Occipital lobe (tissue), 2 donors: ENCODE data around the gene ANKS1B. TPM values are rescaled to one million over a fixed set of nuclear protein-coding genes. Genes with fewer than 3 reads are reported as not detected.
"Not testable (repeated sequence)": the region's sequence is repeated elsewhere in the genome, so short reads cannot be mapped to it uniquely, and the experiment has no call there.

Source experiments
- DNase-seq: peaks from one replicate; lab custom pipeline; 2025; lab: John Stamatoyannopoulos, UW
- total RNA-seq: library from RNA; depleted of rRNA; stranded (reverse); fragments of >200 nt; gene quantifications from one replicate; pipeline ENCODE4 v1.2.3, GENCODE V29; 2014

Gene ANKS1B
- total RNA-seq, 1 donor from 2014 or later = 452 TPM

DNA sequence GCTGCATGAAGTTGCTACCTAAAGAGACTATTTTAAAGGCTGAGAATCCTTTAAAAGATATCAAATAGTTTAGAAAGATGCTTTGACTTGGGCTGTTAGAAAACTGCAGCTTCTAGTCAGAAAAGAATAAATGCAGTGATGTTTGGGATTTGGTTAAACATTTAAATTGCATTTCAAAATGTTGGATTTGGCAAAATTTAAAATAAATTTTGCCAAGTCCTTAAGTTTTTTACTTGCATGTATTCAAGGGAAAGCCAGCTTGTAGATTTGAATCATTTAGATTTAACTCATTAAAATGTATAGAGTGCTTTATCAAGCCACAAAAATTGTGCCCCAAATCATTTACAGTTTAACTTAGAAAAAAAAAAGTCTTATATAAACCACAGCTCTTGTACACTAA lies 109.7 kb downstream of the ANKS1B start:
- no peak for DNase-seq

GRCh38 chr12:99870085-99870484 lies 114.7 kb downstream of the ANKS1B start:
- no peak for DNase-seq

DNA sequence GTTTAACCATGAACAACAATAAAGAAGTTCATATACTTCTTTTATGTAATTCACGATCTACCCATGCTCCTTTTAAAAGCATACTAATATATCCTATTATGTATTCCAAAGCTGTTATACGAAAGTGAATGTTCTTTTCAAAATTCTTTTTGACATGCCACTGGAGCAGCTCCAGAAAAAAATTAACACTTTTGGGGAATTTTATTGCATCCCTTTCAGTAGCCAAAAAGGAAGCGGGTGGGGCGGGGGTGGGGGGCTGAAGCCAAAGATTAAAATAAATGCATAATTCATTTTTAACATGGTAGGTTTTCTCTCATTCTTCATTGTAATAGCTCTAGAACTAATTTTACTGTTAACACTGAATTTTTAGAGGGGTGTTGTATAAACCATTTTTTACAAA lies 123.0 kb downstream of the ANKS1B start:
- DNase-seq = no peak

GRCh38 chr12:99859126-99859525 lies 125.6 kb downstream of the ANKS1B start:
- DNase-seq = no peak

DNA sequence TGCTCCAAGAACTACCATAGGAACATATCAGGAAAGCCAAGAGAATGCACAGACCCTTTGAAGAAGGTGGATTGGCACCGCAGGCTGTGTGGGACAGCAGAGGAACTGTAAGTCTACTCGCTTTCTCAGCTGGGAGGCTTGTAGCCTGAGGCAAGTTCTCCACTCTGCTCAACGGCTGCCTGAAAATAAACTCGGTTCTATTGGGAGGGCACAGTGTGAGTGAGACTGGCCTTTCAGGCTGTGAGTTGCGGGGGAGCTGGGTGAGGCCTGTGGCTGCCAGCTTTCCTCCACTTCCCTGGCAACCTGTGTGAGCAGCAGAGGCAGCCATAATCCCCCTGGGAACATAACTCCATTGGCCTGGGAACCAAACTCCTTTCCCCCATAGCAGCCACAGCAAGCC lies 132.1 kb downstream of the ANKS1B start:
- no peak for DNase-seq

DNA sequence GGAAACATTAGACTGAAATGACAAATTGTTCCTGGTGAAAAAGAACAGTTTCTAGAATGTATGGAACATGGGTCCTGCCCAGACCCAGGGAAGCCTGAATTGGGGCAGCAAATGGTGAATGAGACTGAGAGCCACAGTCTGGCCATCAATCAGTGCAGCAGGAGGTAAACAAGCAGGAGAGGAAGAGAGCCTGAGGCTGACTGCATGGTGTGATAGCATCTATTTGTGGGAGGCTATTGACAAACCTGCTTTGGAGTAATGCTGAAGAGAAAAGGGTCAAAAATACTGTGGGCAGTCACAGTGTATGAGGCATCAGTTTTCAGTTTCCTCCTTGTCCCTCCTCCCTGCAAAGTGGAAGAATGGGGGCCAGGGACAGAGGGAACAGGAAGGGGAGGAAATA lies 136.8 kb downstream of the ANKS1B start:
- no peak for DNase-seq

DNA sequence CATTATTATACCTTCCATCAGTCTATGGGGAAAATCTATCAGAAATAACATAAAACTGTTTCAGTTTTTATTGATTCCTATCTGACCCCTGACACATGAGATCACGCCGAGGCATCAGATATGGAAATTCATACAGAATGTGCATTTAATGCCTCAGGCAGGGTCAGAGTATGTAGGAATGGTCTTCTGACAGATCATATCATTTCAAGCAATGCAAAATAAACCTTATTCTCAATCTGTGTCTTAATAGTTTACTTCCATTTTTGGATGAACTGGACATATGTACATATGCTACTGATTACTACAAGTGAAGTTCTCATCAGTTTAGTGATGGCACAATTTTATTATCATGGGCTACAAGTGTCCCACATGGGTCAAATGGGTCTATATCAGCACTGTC lies 150.0 kb downstream of the ANKS1B start:
- DNase-seq = no peak

GRCh38 chr12:99833397-99833796 lies 151.3 kb downstream of the ANKS1B start:
- no peak for DNase-seq

- no peak for DNase-seq
These were observed 159.7 kb downstream of the ANKS1B start for GRCh38 chr12:99824900-99825542.

DNA sequence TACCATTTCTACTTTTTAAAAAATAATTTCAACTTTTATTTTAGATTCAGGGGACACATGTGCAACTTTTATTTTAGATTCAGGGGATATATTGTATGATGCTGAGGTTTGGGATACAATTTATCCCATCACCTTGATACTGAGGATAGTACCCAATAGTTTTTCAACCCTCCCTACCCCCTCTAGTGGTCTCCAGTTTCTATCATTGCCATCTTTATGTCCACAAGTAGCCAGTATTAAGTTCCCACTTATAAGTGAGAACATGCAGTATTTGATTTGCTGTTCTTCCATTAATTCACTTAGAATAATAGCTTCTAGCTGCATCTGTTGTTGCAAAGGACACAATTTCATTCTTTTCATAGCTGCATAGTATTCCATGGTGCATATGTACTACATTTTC lies 162.5 kb downstream of the ANKS1B start:
- no peak for DNase-seq

DNA sequence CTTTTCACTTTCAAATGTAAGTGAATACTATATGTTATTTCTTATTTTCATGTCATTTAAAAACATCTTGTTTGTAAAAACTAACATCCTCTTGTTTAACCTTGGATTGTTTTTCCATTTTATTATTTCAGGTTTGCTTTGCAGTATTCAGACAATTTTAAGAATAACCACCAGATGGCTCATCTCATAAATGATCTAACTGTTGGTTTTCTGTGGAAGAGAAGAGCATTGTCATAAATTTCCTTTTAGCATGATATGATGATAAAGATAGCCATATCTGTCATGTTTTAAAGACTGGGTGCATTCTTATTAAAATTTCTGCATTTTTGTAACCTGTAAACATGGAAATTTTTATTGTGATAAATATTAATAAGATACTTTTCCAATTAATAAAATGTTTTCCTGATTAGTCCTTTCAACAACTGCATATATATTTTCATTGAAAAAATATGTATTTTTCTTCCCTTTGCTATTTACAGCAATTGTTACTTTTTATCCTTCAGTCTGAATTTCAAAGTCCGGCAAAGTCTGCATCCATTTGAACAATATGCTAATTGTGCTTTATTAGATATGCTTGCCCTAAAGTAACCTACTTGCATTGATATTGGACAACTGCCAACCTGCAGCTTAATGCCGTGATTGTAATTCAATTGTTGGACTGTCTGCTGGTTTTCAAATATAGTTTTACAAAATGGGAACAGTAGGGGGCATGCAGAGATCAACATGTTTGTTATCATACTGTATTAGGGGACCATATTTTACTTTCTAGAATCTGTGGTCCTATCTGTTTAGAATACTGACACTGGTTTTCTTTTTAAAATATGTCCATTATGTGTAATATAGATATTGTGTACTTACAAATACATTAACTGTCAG lies 173.8 kb downstream of the ANKS1B start:
- no peak for DNase-seq

DNA sequence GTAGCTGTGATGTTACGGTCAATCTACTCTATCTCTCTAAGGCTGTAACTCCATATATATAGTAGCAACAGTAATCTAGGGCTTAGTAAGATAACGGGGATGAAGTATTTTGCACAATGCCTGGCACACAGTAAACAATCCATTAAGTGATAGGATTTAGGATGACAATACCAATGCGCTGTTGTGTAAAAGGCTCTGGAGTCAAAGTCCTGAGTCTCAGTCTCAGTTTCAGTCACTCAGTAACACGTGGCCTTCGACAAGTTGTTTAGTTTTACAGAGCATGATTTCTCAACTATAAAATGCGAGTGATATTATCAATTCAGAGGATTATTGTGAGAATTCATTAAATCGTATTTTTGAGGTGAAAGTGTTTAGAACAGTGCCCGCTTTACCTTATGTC lies 174.8 kb downstream of the ANKS1B start:
- no peak for DNase-seq

GRCh38 chr12:99806304-99806703 lies 178.4 kb downstream of the ANKS1B start:
- DNase-seq = no peak

- no peak for DNase-seq
These were observed 180.0 kb downstream of the ANKS1B start for GRCh38 chr12:99804715-99805114.

- DNase-seq = no peak
These were observed 184.1 kb downstream of the ANKS1B start for GRCh38 chr12:99800605-99801004.

GRCh38 chr12:99797931-99798330 lies 186.8 kb downstream of the ANKS1B start:
- not testable (repeated sequence) for DNase-seq

DNA sequence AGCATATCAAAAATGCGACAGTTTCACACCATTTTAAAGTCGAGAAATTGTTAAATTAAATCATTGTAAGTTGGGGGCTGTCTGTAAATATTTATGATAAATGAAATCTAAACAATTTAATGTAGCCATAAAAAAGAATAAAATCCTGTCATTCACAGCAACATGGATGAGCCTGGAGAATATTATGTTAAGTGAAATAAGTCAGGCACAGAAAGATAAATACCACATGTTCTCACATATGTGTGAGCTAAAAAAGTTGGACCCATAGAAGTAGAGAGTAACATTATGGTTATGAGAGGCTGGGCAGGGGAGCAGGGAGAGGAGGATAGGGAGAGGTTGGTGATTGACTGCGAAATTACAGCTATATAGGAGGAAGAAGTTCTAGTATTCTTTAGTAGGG lies 201.3 kb downstream of the ANKS1B start:
- DNase-seq = no peak

DNA sequence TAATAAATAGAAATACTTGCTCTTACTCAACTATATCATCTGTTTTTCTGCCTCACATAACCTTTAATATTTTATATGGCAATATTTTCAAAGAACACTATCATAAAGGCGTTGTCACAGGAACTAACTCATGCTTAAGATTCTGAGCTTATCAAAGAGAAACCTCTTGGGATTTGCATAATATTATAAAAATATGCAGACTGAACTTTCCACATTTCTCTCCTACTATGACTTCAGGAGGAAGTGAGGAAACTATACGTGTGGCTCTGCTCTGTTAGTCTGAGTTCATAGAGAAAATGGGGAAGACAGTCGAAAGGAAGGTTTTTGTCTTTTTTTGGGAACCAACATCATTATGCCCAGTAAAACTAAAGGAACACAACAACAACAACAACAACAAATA lies 212.5 kb downstream of the ANKS1B start:
- DNase-seq = no peak

DNA sequence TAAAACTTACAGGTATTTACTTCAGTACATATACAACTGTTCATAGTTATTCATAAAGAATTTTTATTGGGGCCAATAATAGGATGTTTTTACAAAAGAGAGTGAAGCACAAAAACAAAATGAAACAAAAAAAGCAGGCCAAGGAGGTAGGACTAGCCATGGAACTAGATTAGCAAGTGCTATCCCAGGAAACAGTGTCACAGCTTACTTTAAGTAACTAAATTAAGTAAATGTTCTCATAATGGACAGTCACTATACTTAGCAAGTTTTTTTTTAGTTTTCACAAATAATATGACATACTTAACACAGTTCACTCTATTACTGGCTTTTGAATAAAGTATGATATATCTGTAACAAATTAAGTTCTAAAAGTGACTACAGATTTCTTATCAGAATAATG lies 213.1 kb downstream of the ANKS1B start:
- DNase-seq = no peak

GRCh38 chr12:99769396-99769980 lies 215.2 kb downstream of the ANKS1B start:
- DNase-seq = no peak

GRCh38 chr12:99768758-99769157 lies 216.0 kb downstream of the ANKS1B start:
- no peak for DNase-seq

DNA sequence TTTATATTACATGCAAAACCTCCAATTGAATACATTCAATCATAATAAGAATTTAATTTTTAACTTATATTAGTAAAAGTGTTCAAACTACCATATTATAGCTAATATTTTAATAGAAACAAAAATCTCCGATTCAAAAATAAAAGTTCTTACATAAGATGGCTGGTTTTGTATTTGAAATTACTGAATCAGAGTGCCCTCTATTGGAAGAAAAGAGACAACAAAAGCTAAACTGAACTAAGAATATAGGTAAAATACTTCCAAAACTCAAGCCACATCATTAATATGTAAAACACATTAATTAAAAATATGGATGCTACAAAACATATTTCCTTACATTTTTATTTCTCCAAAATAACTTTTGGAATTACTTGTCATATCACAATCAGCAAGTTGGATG lies 216.9 kb downstream of the ANKS1B start:
- DNase-seq = no peak

GRCh38 chr12:99766408-99766807 lies 218.3 kb downstream of the ANKS1B start:
- DNase-seq = no peak
